OCI-LY1 (cell line): Measurements from ENCODE around the gene PRLR.

Experiments used
- CTCF ChIP-seq: fragments of 200-600 bp; sonication (generic), shearing (Covaris generic); IDR thresholded peaks from 2 replicates; pipeline ENCODE4 v1.5.1; 2017; ENCODE audit warnings: mild to moderate bottlenecking, antibody characterized with exemption, low read length, moderate library complexity, mixed read lengths
- EZH2 ChIP-seq: fragments of 200-600 bp; sonication (generic), shearing (Covaris generic); IDR thresholded peaks from 2 replicates; pipeline ENCODE4 v1.8.0; 2017; ENCODE audit warnings: borderline replicate concordance, mixed run types, mild to moderate bottlenecking, antibody characterized with exemption, low read length, moderate library complexity, mixed read lengths

GRCh38 chr5:35087991-35088390 is 142.3 kb downstream of the PRLR start:
- TF ChIP-seq CTCF (no peak), EZH2 (no peak)
